Fibroblast of lung (primary cell): Measurements from ENCODE around the gene PRXL2A. TPM values are rescaled to one million over a fixed set of nuclear protein-coding genes. Genes with fewer than 3 reads are reported as not detected.

Experiments
- DNase-seq, 2 donors: peaks; one replicate each; pipeline versions ENCODE4 v3.0.0 to v3.0.0-alpha.2; 2010; ENCODE audit warnings: low read depth in 2 of 2
- H2AFZ ChIP-seq: 2 replicates; pipeline ENCODE4 v1.5.1; 2012; ENCODE audit warnings: low read length, control low read depth, inconsistent platforms
- H3K27ac ChIP-seq: 2 replicates; pipeline ENCODE4 v1.5.1; 2011; ENCODE audit warnings: low read length, control low read depth; ENCODE audit not compliant: insufficient read depth
- H3K27me3 ChIP-seq: 2 replicates; pipeline ENCODE4 v1.5.1; 2011; ENCODE audit warnings: mild to moderate bottlenecking, low read length; ENCODE audit not compliant: control insufficient read depth, insufficient read depth
- H3K36me3 ChIP-seq: 2 replicates; pipeline ENCODE4 v1.5.1; 2011; ENCODE audit warnings: low read length; ENCODE audit not compliant: control insufficient read depth, insufficient read depth
- H3K4me1 ChIP-seq: 2 replicates; pipeline ENCODE4 v1.5.1; 2011; ENCODE audit warnings: low read length; ENCODE audit not compliant: control insufficient read depth, insufficient read depth; ENCODE audit errors: extremely low read depth
- H3K4me2 ChIP-seq: 2 replicates; pipeline ENCODE4 v1.5.1; 2011; ENCODE audit warnings: low read length, control low read depth; ENCODE audit not compliant: insufficient read depth; ENCODE audit errors: extremely low read depth
- H3K4me3 ChIP-seq, 4 experiments: fragments of 200-600 bp in 1 of 4; sonication (generic) in 1 of 4; replicated peaks in 1 of 4; 2 replicates each; pipeline ENCODE4 v1.5.1; 2011 to 2016; ENCODE audit warnings: low read length in 4 of 4, low read depth in 3 of 4, mild to moderate bottlenecking in 3 of 4, control low read depth in 2 of 4, inconsistent platforms in 1 of 4, mixed read lengths in 1 of 4; ENCODE audit not compliant: insufficient read depth in 1 of 4; ENCODE audit errors: control extremely low read depth in 1 of 4
- H3K79me2 ChIP-seq: 2 replicates; pipeline ENCODE4 v1.5.1; 2012; ENCODE audit warnings: mild to moderate bottlenecking, low read length, inconsistent platforms; ENCODE audit not compliant: control insufficient read depth, insufficient read depth
- H3K9ac ChIP-seq: 2 replicates; pipeline ENCODE4 v1.5.1; 2011; ENCODE audit warnings: mild to moderate bottlenecking, low read length, control low read depth; ENCODE audit not compliant: insufficient read depth
- H3K9me3 ChIP-seq: 2 replicates; pipeline ENCODE4 v1.5.1; 2012; ENCODE audit warnings: low read depth, low read length; ENCODE audit not compliant: control insufficient read depth, insufficient read depth
- H4K20me1 ChIP-seq: 2 replicates; pipeline ENCODE4 v1.5.1; 2011; ENCODE audit warnings: low read length; ENCODE audit not compliant: control insufficient read depth, insufficient read depth; ENCODE audit errors: extremely low read depth
- CTCF ChIP-seq, 2 donors: IDR thresholded peaks in 1 of 2; conservative IDR thresholded peaks in 1 of 2; 1 replicate in 1 of 2; 2 replicates in 1 of 2; pipeline ENCODE4 v1.5.1; 2011 to 2012; ENCODE audit warnings: low read length in 2 of 2, control low read depth in 1 of 2, inconsistent platforms in 1 of 2, low read depth in 1 of 2, mild to moderate bottlenecking in 1 of 2
- EZH2 ChIP-seq: IDR thresholded peaks from 2 replicates; pipeline ENCODE4 v1.5.1; 2012; ENCODE audit warnings: low read length, control low read depth, mild to moderate bottlenecking; ENCODE audit errors: missing control alignments
- polyA plus RNA-seq, 2 donors: library from polyadenylated mRNA; depleted of rRNA in 1 of 2; stranded (reverse) in 1 of 2; unstranded in 1 of 2; fragments of >200 nt; gene quantifications; 2 replicates each; pipeline ENCODE4 v1.2.1, GENCODE V29; 2011 to 2012; ENCODE audit warnings: missing spikeins in 1 of 2
- total RNA-seq: library from RNA; depleted of rRNA; stranded (reverse); fragments of >200 nt; gene quantifications from 2 replicates; pipeline ENCODE4 v1.2.1, GENCODE V29; 2014

The PRXL2A gene
- total and polyA plus RNA-seq, 2 donors (not counting 1 experiment from before 2014, with no cell fraction given) = 1.6 to 19.2 TPM

- Histone ChIP-seq H3K9ac (no peak overlapping the region), H3K36me3 (no peaks in the 10 kb centered on the region), H3K27ac (no peak overlapping the region), H3K4me1 (peaks cover under 1% of the 10 kb centered on the region), H3K4me2 (no peak overlapping the region), H3K9me3 (no peaks in the 10 kb centered on the region), H4K20me1 (no peaks in the 10 kb centered on the region), H3K79me2 (no peaks in the 10 kb centered on the region), H3K4me3 (no peak overlapping the region), H3K27me3 (peaks cover 12% of the 10 kb centered on the region), H2AFZ (no peak overlapping the region)
- DNase-seq = no peak
- no peak for TF ChIP-seq CTCF (conservative IDR thresholded peaks at IDR 0.05 in 1 of 2, IDR thresholded peaks at IDR 0.05 in 1 of 2; ENCODE audit: low read depth in 1 of 2, low read length in 2 of 2)
- no peak for TF ChIP-seq EZH2
These were observed 41.2 kb downstream of the PRXL2A start for GRCh38 chr10:80449520-80449919.

- Histone ChIP-seq H3K79me2 (peaks cover 14% of the 10 kb centered on the region), H3K27me3 (peaks cover 12% of the 10 kb centered on the region), H3K9ac (no peak overlapping the region), H2AFZ (no peak overlapping the region), H3K36me3 (no peaks in the 10 kb centered on the region), H3K9me3 (no peaks in the 10 kb centered on the region), H3K27ac (no peak overlapping the region), H3K4me1 (peaks cover 3% of the 10 kb centered on the region), H3K4me3 (no peak overlapping the region), H4K20me1 (no peaks in the 10 kb centered on the region), H3K4me2 (no peak overlapping the region)
- TF ChIP-seq CTCF (conservative IDR thresholded peaks at IDR 0.05 in 1 of 2, IDR thresholded peaks at IDR 0.05 in 1 of 2; ENCODE audit: low read depth in 1 of 2, low read length in 2 of 2) = no peak
- TF ChIP-seq EZH2 = no peak
- no peak for DNase-seq
These were observed 42.8 kb downstream of the PRXL2A start for GRCh38 chr10:80451132-80451531.

- DNase-seq = no peak
- Histone ChIP-seq H3K9me3 (no peaks in the 10 kb centered on the region), H3K79me2 (peaks cover 22% of the 10 kb centered on the region), H4K20me1 (no peaks in the 10 kb centered on the region), H2AFZ (no peak overlapping the region), H3K4me1 (peaks cover 4% of the 10 kb centered on the region), H3K9ac (no peak overlapping the region), H3K4me3 (no peak overlapping the region), H3K27me3 (peaks cover 4% of the 10 kb centered on the region), H3K27ac (no peak overlapping the region), H3K36me3 (no peaks in the 10 kb centered on the region), H3K4me2 (no peak overlapping the region)
- TF ChIP-seq EZH2 (no peak), CTCF (conservative IDR thresholded peaks at IDR 0.05 in 1 of 2, IDR thresholded peaks at IDR 0.05 in 1 of 2; ENCODE audit: low read depth in 1 of 2, low read length in 2 of 2) (no peak)
These were observed 43.7 kb downstream of the PRXL2A start for GRCh38 chr10:80452069-80452468.
